ENCODE measurements around the gene NSG1.
"Not testable (repeated sequence)": the region's sequence is repeated elsewhere in the genome, so short reads cannot be mapped to it uniquely, and the experiment has no call there.

The NSG1 gene

GRCh38 chr4:4417886-4418285 is 31.0 kb downstream of the NSG1 start:
- no peak for DNase-seq

GRCh38 chr4:4418676-4419390 is 31.9 kb downstream of the NSG1 start:
- DNase-seq, result no peak

- no peak for DNase-seq
These were observed 33.0 kb downstream of the NSG1 start for GRCh38 chr4:4419896-4420295.

GRCh38 chr4:4420421-4420820 is 33.5 kb downstream of the NSG1 start:
- no peak for DNase-seq

- DNase-seq, result no peak
These were observed 34.5 kb downstream of the NSG1 start for GRCh38 chr4:4421356-4421755.

- DNase-seq, result not testable (repeated sequence)
These were observed 35.2 kb downstream of the NSG1 start for GRCh38 chr4:4422117-4422516.

GRCh38 chr4:4422856-4423499 is 36.1 kb downstream of the NSG1 start:
- DNase-seq, result no peak

- no peak for DNase-seq
These were observed 37.0 kb downstream of the NSG1 start for GRCh38 chr4:4423706-4424498.

- DNase-seq, result no peak
These were observed 37.7 kb downstream of the NSG1 start for GRCh38 chr4:4424499-4425115.

GRCh38 chr4:4425119-4425690 is 38.3 kb downstream of the NSG1 start:
- DNase-seq, result no peak

GRCh38 chr4:4425696-4426095 is 38.8 kb downstream of the NSG1 start:
- DNase-seq, result no peak

GRCh38 chr4:4426511-4427120 is 39.7 kb downstream of the NSG1 start:
- no peak for DNase-seq

GRCh38 chr4:4427121-4427870 is 40.4 kb downstream of the NSG1 start:
- DNase-seq, result no peak

GRCh38 chr4:4427886-4428285 is 41.0 kb downstream of the NSG1 start:
- no peak for DNase-seq

- DNase-seq, result no peak
These were observed 42.3 kb downstream of the NSG1 start for GRCh38 chr4:4428966-4429875.

GRCh38 chr4:4430492-4431195 is 43.7 kb downstream of the NSG1 start:
- no peak for DNase-seq

GRCh38 chr4:4432341-4433125 is 45.6 kb downstream of the NSG1 start:
- no peak for DNase-seq

GRCh38 chr4:4433941-4434340 is 47.0 kb downstream of the NSG1 start:
- DNase-seq, result no peak

- no peak for DNase-seq
These were observed 49.4 kb downstream of the NSG1 start for GRCh38 chr4:4436244-4436823.

Measured in NCI-H2171 (cell line).